DMS 273 (cell line): ENCODE data around the gene PNPLA7.
"Not testable (repeated sequence)": the region's sequence is repeated elsewhere in the genome, so short reads cannot be mapped to it uniquely, and the experiment has no call there.

Experiments
- DNase-seq: peaks from one replicate; lab custom pipeline; 2025; ENCODE audit not compliant: unreplicated experiment; lab: John Stamatoyannopoulos, UW

The PNPLA7 gene

DNA sequence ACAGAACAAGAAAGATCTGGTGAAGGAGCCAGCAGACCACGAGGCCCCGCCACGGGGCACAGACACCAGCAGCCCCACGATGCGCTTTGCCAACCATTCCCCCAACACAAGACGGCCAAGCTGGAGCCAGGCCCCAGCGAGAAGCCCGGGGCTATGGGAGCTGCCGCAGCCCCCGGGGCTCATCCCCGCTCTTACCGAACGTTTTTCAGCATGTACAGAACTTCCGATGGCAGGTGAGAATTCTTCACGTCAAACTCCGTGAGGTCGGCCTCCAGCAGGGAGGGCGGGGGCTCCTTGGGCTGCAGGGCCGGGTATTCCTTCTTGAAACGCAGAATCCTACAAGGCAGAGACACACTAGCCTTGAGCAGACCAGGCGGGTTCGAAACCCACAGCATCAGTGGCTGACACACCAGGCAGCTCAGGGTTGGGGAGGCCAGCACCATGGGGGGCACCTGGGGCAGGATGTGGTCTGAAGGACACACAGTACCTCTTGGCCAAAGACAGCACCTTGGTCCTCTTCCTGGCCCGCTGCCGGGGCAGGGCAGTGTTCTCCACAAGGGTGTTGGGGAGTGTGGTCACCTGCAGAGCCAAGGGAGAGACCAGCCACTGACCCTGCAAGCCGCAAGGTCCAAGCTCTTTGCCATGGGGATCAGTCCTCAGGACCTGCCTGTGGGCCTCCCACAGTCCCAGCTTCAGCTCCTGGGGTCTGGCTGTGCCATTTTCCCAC is 6.8 kb downstream of the PNPLA7 start:
- no peak for DNase-seq

DNA sequence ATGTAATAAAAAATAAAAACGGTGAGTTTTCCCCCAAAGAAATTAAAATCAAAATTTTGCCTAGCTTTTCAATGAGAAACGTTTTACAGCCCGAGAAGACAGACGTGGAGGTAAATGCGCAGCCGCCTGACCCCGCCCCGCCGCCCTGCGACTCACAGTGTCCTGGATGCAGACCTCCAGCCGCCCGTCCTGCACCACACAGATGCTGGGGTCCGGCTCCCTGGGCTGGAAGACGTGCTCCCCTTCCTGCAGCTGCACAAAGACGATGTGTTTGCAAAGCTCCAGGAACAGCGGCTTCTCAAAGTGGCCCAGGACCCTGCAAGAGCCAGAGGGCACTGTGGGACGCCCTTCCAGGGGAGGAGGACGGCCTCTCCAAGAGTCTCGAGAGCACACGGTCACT is 7.7 kb downstream of the PNPLA7 start:
- no peak for DNase-seq

- DNase-seq = no peak
These were observed 9.7 kb downstream of the PNPLA7 start for GRCh38 chr9:137540536-137540935.

- DNase-seq = no peak
These were observed 12.1 kb downstream of the PNPLA7 start for GRCh38 chr9:137538058-137538457.

DNA sequence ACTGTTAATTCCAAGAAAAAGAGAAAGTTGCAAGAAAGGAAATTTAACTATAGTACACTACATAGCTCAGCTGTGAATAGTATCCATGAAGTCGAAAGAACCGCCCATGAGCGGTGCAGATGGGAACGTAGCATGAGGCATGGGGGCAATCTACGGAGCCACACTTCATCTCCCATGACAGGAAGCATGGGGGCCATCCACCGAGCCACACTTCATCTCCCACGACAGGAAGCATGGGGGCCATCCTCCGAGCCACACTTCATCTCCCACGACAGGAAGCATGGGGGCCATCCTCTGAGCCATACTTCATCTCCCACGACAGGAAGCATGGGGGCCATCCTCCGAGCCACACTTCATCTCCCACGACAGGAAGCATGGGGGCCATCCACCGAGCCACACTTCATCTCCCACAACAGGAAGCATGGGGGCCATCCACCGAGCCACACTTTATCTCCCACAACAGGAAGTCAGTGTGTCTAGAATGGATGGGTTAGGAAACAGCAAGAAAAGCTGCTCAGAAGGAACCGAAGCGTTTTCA is 13.5 kb downstream of the PNPLA7 start:
- DNase-seq = not testable (repeated sequence)

- no peak for DNase-seq
These were observed 15.1 kb downstream of the PNPLA7 start for GRCh38 chr9:137535120-137535428.

GRCh38 chr9:137534256-137535119 is 15.7 kb downstream of the PNPLA7 start:
- DNase-seq = peak; percentile 83

- not testable (repeated sequence) for DNase-seq
These were observed 17.2 kb downstream of the PNPLA7 start for GRCh38 chr9:137532891-137533468.

DNA sequence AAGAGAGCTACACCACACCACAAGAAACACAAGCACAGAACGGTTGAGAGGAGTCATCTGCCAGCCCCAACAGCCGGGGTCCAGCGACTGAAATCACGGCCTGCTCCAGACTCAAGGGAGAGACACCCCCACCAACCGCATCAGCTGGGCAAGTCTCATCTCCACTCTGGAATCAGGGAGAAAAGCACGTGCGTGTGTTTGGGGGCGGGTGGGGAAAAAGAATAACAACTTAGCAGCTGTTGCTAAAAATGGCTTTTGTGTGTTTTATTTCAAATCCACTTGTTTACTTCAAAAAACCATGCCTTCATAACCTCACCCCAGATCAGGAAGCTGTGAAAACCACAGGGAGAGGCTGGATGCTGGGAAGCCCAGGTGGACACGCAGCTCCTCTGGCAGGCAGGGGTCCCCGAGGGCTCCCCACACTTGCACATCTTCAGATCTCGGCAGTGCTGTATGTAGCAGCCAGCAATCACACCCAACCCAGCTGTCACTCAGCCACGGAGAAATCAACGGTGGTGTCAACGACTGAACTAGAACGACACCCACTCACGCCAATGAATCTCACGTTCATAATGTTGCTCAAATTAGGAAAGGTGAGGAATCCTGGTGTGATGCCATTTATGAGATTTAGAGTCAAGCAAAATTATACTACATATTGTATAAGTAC is 19.0 kb downstream of the PNPLA7 start:
- no peak for DNase-seq

GRCh38 chr9:137530331-137530730 is 19.9 kb downstream of the PNPLA7 start:
- DNase-seq = no peak

GRCh38 chr9:137524981-137525317 is 25.3 kb downstream of the PNPLA7 start:
- DNase-seq = no peak

- DNase-seq = no peak
These were observed 25.8 kb downstream of the PNPLA7 start for GRCh38 chr9:137524161-137524980.

DNA sequence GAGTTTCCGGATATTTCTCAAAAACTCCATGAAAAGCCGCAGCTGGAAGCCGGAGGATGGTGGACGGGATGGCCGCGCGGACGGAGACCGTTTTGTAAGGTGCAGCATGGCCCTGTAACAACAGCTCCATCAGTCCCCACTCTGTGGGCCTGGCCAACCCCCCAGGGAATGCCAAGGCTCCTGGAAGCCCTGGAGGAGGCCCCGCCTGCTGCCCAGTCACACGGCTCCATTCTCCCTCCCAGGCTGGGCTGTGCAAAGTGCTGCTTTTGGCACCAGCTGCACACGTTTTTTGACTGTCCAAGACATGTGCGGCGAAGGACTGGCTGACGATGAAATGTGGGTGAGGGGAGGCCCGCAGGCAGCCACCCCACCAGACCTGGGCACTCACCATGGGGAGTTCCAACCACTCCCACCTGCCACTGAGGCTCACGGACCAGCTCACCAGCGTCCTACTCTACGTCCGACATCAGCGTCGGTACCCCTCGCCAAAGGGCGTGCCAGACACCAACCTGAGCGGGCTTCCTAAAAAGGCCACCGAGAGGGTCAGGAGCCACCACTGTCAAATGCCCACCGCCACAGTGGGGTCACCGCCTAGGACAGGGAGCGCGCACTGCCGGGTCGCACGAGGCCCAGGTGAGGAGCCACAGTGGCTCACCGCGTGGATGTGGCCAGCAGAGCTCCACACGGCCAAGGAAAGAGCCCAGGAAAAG is 27.3 kb downstream of the PNPLA7 start:
- DNase-seq = no peak

GRCh38 chr9:137521405-137521985 is 28.7 kb downstream of the PNPLA7 start:
- peak; percentile 45 for DNase-seq

- DNase-seq = no peak
These were observed 29.4 kb downstream of the PNPLA7 start for GRCh38 chr9:137520614-137521404.

GRCh38 chr9:137519553-137519952 is 30.6 kb downstream of the PNPLA7 start:
- DNase-seq = no peak

DNA sequence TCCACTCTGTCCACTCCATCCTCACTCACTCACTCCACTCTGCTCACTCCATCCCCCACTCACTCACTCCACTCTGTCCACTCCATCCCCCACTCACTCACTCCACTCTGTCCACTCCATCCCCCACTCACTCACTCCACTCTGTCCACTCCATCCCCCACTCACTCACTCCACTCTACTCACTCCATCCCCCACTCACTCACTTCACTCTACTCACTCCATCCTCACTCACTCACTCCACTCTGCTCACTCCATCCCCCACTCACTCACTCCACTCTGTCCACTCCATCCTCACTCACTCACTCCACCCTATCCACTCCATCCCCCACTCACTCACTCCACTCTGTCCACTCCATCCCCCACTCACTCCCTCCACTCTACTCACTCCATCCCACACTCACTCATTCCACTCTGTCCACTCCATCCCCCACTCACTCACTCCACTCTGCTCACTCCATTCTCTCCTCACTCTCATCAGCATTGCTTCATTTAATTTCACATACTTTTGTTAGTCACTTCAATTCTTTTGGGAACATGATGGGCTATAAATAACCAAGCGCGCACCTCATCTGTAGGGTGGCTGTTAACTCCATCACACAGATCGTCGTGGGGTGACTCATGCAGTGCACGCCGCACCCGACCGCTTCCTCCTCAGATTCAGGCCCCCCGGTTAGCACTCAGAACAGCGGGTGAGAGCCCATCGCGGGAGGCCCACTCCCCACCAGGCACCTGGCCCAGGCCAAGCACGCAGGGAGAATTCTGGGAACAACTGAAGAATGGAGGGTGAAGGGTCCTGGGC is 31.3 kb downstream of the PNPLA7 start:
- DNase-seq = not testable (repeated sequence)
